ENCODE results near the gene MPND. TPM values are rescaled to one million over a fixed set of nuclear protein-coding genes. Genes with fewer than 3 reads are reported as not detected.

Gene MPND
- total RNA-seq, 5 donors from 2014 or later (not counting 1 experiment from before 2014, with no cell fraction given) = 10.7 to 27.3 (median 22.6) TPM

DNA sequence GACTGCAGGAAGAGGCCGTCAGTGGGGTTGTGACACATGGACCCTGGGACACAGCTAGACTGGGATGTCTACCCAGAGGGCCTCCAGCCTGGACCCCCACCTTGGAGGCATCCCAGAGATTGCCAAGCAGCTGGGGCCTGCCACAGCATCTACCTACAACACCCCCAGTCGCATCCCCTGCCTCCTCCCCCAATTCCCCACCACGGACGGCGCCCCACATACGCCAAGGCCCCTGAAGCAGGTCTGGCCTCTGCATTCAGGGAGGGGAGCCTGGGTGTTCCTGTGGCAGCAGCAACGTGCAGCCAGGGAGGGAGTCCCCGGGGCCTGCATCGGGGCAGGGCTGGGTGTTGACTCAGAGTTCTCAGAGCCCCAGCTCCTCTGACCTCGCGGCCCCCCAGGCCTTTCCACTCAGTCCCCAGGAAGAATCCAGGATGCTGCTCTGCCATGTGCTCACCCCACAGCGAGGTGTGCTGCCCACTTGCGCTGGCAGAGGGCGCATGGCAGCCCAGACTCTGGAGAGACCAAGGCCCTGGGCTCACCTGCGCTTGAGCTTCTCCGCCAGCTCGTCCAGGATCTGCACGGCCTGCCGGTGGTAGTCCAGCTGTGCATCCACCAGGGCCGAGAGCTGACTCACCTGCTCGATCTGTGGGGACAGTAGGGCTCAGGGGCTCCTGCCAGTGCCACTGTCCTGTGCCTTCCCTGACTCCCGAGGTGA, 19.6 kb downstream of the MPND start:
- no peak overlapping the region for H3K27ac Mint-ChIP-seq
- H3K4me1 Mint-ChIP-seq = peaks cover 4 to 6% (median 4%) of the 10 kb centered on the region in 3 donors
- peak in 2 of 4 experiments; percentile 20 to 24 for ATAC-seq (replicated peaks in 1 of 4)
- H3K4me3 Mint-ChIP-seq = no peak overlapping the region
- no peak for DNase-seq
- ChIA-PET CTCF (no interaction called here), POLR2A (interaction anchor here in 1 of 2 donors (0.6 kb wide), 1 partner anchor 28 kb away, joined by 3 read pairs; no protein-coding TSS in a partner anchor)
- WGBS (ENCODE audit: insufficient coverage) = 89% methylated on average over 18 of the region's 22 CpGs
- H3K36me3 ChIP-seq (ENCODE audit: control insufficient read depth in 2 of 2, extremely low read depth in 1 of 2, insufficient read depth in 1 of 2, low read length in 1 of 2) = peaks cover 20 to 63% of the 10 kb centered on the region in 2 donors
- H3K4me3 ChIP-seq (ENCODE audit: control insufficient read depth in 1 of 2, extremely low read depth in 1 of 2, low read length in 1 of 2) = no peak overlapping the region
- H3K27ac ChIP-seq (ENCODE audit: low read length) = no peak overlapping the region
- no peaks in the 10 kb centered on the region for H3K9me3 Mint-ChIP-seq
- H3K9me3 ChIP-seq = no peaks in the 10 kb centered on the region
- H3K27me3 Mint-ChIP-seq = no peaks in the 10 kb centered on the region
- H3K36me3 Mint-ChIP-seq = peaks cover 15% of the 10 kb centered on the region
- H3K4me1 ChIP-seq (ENCODE audit: control insufficient read depth in 1 of 2, extremely low read depth in 1 of 2, insufficient read depth in 2 of 2, low read length in 2 of 2) = peaks cover 0 to 6% of the 10 kb centered on the region in 2 experiments
- H3K27me3 ChIP-seq (replicated peaks in 1 of 2; ENCODE audit: control insufficient read depth in 2 of 2, extremely low read depth in 1 of 2, insufficient read depth in 2 of 2, low read length in 1 of 2) = no peaks in the 10 kb centered on the region

DNA sequence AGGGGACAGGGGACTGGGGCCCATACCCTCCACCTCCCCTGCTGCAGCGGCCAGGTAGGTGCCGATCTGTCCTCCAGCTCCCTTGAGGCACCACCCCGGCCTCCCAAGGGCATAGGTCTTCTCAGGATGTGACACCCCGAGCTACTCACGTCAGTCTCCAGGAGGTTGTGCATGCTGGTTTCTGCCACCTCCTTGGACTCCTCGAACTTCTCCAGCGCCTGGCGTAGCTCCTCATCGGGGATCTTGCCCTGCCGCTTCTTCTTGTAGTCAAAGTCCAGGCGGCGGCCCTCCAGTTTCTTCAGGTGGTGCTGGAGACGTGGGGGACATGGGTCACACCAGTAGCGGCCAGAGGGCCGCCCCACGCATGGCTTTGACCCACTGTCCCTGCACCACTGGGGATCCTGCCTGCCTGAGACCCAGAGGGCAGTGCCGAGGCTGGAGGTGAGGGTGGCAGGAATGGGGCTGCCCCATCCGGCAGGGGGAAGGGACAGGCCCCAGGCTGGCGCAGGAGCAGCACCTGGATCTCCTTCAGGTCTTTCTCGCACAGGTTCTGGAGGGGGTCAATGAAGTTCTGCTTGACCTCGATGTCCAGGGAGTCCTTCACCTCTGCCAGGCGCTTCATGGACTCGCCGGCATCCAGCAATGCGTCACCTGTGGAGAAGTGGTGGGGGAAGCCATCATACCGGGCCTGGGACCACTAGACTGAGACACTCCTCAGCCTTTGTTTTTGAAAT, 20.4 kb downstream of the MPND start:
- no peaks in the 10 kb centered on the region for H3K27me3 Mint-ChIP-seq
- Histone ChIP-seq H3K27ac (ENCODE audit: low read length) (no peak overlapping the region), H3K4me3 (ENCODE audit: control insufficient read depth in 1 of 2, extremely low read depth in 1 of 2, low read length in 1 of 2) (no peak overlapping the region), H3K27me3 (replicated peaks in 1 of 2; ENCODE audit: control insufficient read depth in 2 of 2, extremely low read depth in 1 of 2, insufficient read depth in 2 of 2, low read length in 1 of 2) (no peaks in the 10 kb centered on the region), H3K9me3 (no peaks in the 10 kb centered on the region), H3K36me3 (ENCODE audit: control insufficient read depth in 2 of 2, extremely low read depth in 1 of 2, insufficient read depth in 1 of 2, low read length in 1 of 2) (peaks cover 20 to 63% of the 10 kb centered on the region in 2 donors), H3K4me1 (ENCODE audit: control insufficient read depth in 1 of 2, extremely low read depth in 1 of 2, insufficient read depth in 2 of 2, low read length in 2 of 2) (peaks cover 4 to 13% of the 10 kb centered on the region in 2 experiments)
- H3K36me3 Mint-ChIP-seq = peaks cover 15% of the 10 kb centered on the region
- H3K27ac Mint-ChIP-seq = no peak overlapping the region
- ATAC-seq (replicated peaks in 1 of 4) (no peak), DNase-seq (no peak)
- H3K4me3 Mint-ChIP-seq = no peak overlapping the region
- H3K9me3 Mint-ChIP-seq = no peaks in the 10 kb centered on the region
- POLR2A ChIA-PET = no interaction called here
- CTCF ChIA-PET = no interaction called here
- H3K4me1 Mint-ChIP-seq = peaks cover 9 to 12% (median 12%) of the 10 kb centered on the region in 3 donors
- WGBS (ENCODE audit: insufficient coverage) = 94% methylated on average over 25 of the region's 26 CpGs

DNA sequence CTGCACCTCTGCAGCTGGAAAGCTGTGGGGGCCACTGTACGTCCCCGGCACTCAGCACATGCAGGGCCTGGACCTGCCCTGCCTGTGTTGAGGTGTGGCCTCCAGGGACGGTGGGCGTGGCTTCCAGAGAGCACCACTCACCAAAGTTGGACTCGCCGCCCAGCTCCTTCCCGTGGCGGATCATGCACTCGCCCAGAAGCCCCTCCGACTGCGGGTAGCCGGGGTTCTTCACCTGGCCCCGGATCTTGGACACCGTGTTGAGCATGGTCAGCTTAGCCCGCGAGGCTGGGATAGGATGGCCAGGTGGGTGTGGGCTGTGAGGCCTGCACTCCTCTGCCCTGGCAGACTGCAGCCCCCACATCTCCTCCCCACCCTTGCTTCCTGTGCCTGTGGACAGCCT, 22.0 kb downstream of the MPND start:
- ChIA-PET CTCF (interaction anchor here in 1 of 2 donors (0.6 kb wide), 1 partner anchor 61 kb away, joined by 3 read pairs; no protein-coding TSS in a partner anchor), POLR2A (no interaction called here)
- H3K27me3 Mint-ChIP-seq = no peaks in the 10 kb centered on the region
- Histone ChIP-seq H3K27ac (ENCODE audit: low read length) (no peak overlapping the region), H3K27me3 (replicated peaks in 1 of 2; ENCODE audit: control insufficient read depth in 2 of 2, extremely low read depth in 1 of 2, insufficient read depth in 2 of 2, low read length in 1 of 2) (no peaks in the 10 kb centered on the region), H3K4me1 (ENCODE audit: control insufficient read depth in 1 of 2, extremely low read depth in 1 of 2, insufficient read depth in 2 of 2, low read length in 2 of 2) (peaks cover 8 to 29% of the 10 kb centered on the region in 2 experiments), H3K36me3 (ENCODE audit: control insufficient read depth in 2 of 2, extremely low read depth in 1 of 2, insufficient read depth in 1 of 2, low read length in 1 of 2) (peaks cover 16 to 53% of the 10 kb centered on the region in 2 donors), H3K9me3 (no peaks in the 10 kb centered on the region), H3K4me3 (ENCODE audit: control insufficient read depth in 1 of 2, extremely low read depth in 1 of 2, low read length in 1 of 2) (no peak overlapping the region)
- H3K27ac Mint-ChIP-seq = no peak overlapping the region
- H3K9me3 Mint-ChIP-seq = no peaks in the 10 kb centered on the region
- H3K4me1 Mint-ChIP-seq = peaks cover 23 to 26% (median 24%) of the 10 kb centered on the region in 3 donors
- DNase-seq (no peak), ATAC-seq (replicated peaks in 1 of 4) (no peak)
- H3K4me3 Mint-ChIP-seq = no peak overlapping the region
- H3K36me3 Mint-ChIP-seq = peaks cover 13% of the 10 kb centered on the region
- WGBS (ENCODE audit: insufficient coverage) = 100% methylated on average over 6 of the region's 16 CpGs

DNA sequence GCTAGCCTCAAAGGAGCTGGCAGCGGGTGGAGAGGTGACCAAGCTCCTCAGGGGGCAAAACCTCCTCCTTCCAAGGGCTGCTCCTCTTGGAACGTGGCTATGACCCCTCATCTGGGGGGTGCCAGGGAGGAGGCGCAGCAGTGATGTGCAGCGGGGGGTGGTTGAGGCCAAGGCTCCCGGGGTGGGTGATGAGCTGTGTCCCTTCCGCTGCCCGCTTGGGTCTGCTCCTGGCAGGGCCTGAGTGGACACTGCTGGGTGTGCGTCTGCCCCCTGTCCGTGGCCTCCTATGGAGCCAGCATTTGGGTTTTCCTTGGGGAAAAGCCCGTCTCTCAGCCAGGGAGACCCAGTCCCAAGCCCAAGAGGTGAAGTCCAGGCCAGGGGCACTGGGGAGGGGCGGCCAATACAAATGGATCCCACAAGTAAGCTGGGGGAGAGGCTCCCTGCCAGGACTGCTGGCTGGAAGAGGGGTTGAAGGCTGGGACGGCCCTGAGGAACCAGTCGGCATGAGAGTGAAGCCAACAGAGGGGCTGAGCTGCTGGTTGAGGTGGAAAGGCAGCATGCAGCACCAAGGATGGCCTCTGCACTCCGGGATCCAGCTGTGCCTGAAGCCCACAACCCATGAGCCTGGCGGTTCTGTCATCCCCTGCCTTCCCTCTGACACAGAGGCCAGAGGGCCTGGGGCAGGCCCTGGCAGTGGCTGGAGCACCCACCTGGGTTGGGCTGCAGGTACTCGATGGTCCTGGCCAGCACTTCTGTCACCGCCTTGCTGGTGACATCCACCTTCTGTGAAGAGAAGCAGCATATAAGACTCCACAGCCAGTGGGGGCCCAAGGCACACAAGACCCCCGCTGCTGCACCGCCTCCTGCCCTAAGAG, 22.7 kb downstream of the MPND start:
- no peaks in the 10 kb centered on the region for H3K27me3 ChIP-seq (replicated peaks in 1 of 2; ENCODE audit: control insufficient read depth in 2 of 2, extremely low read depth in 1 of 2, insufficient read depth in 2 of 2, low read length in 1 of 2)
- H3K4me3 ChIP-seq (ENCODE audit: control insufficient read depth in 1 of 2, extremely low read depth in 1 of 2, low read length in 1 of 2) = no peak overlapping the region
- POLR2A ChIA-PET = interaction anchor here in 1 of 2 donors (0.7 kb wide), 1 partner anchor 12 kb away, joined by 9 read pairs; no protein-coding TSS in a partner anchor
- peaks cover 29 to 33% (median 30%) of the 10 kb centered on the region in 3 donors for H3K4me1 Mint-ChIP-seq
- no peaks in the 10 kb centered on the region for H3K27me3 Mint-ChIP-seq
- DNase-seq (no peak), ATAC-seq (replicated peaks in 1 of 4) (no peak)
- H3K4me3 Mint-ChIP-seq = no peak overlapping the region
- no peaks in the 10 kb centered on the region for H3K9me3 Mint-ChIP-seq
- no peak overlapping the region for H3K27ac ChIP-seq (ENCODE audit: low read length)
- no peaks in the 10 kb centered on the region for H3K9me3 ChIP-seq
- CTCF ChIA-PET = interaction anchor here in 1 of 2 donors (0.6 kb wide), 1 partner anchor 60 kb away, joined by 3 read pairs; no protein-coding TSS in a partner anchor
- peak overlapping the region; percentile 6 to 39 for H3K27ac Mint-ChIP-seq
- 94% methylated on average over 16 of the region's 19 CpGs for WGBS (ENCODE audit: insufficient coverage)
- H3K4me1 ChIP-seq (ENCODE audit: control insufficient read depth in 1 of 2, extremely low read depth in 1 of 2, insufficient read depth in 2 of 2, low read length in 2 of 2) = peaks cover 14 to 36% of the 10 kb centered on the region in 2 experiments
- H3K36me3 ChIP-seq (ENCODE audit: control insufficient read depth in 2 of 2, extremely low read depth in 1 of 2, insufficient read depth in 1 of 2, low read length in 1 of 2) = peaks cover 16 to 48% of the 10 kb centered on the region in 2 donors
- H3K36me3 Mint-ChIP-seq = peaks cover 8% of the 10 kb centered on the region

DNA sequence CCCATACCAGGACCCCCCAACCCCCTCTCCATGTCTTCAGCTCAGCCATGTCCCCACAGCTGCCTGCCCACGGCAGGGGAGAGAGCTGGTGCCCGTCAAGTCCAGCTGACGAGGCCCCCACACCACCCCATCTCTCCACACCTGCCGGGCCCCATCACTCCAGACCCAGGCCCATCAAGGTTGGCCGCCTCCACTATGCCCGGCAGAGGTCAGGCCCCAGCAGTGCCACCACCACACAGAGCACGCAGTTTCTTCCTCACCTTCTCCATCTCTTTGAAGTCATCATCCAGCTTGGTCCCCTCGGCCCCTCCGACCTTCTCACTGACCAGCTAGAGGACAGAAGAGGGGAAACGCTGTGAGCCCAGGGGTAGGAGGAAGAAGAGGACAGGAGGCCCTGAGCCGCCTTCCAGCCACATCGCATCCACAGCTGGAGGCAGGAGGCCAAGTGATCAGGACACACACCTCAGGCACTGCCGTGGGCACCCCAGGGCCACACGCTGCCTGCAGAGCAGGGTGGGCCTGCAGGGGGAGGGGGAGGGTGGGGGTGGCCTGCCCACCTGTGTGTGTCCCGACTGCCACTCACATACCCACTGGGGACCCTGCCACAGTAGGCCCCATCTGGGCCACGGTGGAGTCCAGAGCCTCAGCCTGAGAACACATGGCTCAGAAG, 23.4 kb downstream of the MPND start:
- DNase-seq (no peak), ATAC-seq (replicated peaks in 1 of 4) (no peak)
- H3K27me3 ChIP-seq (replicated peaks in 1 of 2; ENCODE audit: control insufficient read depth in 2 of 2, extremely low read depth in 1 of 2, insufficient read depth in 2 of 2, low read length in 1 of 2) = no peaks in the 10 kb centered on the region
- ChIA-PET CTCF (no interaction called here), POLR2A (interaction anchor here in 1 of 2 donors (0.7 kb wide), 1 partner anchor 11 kb away, joined by 9 read pairs; no protein-coding TSS in a partner anchor)
- H3K4me1 ChIP-seq (ENCODE audit: control insufficient read depth in 1 of 2, extremely low read depth in 1 of 2, insufficient read depth in 2 of 2, low read length in 2 of 2) = peaks cover 16 to 44% of the 10 kb centered on the region in 2 experiments
- no peak overlapping the region for H3K4me3 ChIP-seq (ENCODE audit: control insufficient read depth in 1 of 2, extremely low read depth in 1 of 2, low read length in 1 of 2)
- Mint-ChIP-seq H3K27me3 (no peaks in the 10 kb centered on the region), H3K27ac (peak overlapping the region; percentile 66 to 89), H3K4me1 (peaks cover 32 to 40% (median 33%) of the 10 kb centered on the region in 3 donors), H3K9me3 (no peaks in the 10 kb centered on the region), H3K4me3 (no peak overlapping the region), H3K36me3 (peaks cover 8% of the 10 kb centered on the region)
- 97% methylated on average over 7 of the region's 16 CpGs for WGBS (ENCODE audit: insufficient coverage)
- H3K27ac ChIP-seq (ENCODE audit: low read length) = no peak overlapping the region
- H3K9me3 ChIP-seq = no peaks in the 10 kb centered on the region
- H3K36me3 ChIP-seq (ENCODE audit: control insufficient read depth in 2 of 2, extremely low read depth in 1 of 2, insufficient read depth in 1 of 2, low read length in 1 of 2) = peaks cover 12 to 47% of the 10 kb centered on the region in 2 donors
